NCI-H2227 treated with DMSO at 0.1 percent for 48 hours (cell line): Measurements from ENCODE around the gene SLFN5.
"Not testable (repeated sequence)": the region's sequence is repeated elsewhere in the genome, so short reads cannot be mapped to it uniquely, and the experiment has no call there.

Source experiments
- DNase-seq: peaks from one replicate; lab custom pipeline; 2025; lab: John Stamatoyannopoulos, UW

Gene SLFN5

DNA sequence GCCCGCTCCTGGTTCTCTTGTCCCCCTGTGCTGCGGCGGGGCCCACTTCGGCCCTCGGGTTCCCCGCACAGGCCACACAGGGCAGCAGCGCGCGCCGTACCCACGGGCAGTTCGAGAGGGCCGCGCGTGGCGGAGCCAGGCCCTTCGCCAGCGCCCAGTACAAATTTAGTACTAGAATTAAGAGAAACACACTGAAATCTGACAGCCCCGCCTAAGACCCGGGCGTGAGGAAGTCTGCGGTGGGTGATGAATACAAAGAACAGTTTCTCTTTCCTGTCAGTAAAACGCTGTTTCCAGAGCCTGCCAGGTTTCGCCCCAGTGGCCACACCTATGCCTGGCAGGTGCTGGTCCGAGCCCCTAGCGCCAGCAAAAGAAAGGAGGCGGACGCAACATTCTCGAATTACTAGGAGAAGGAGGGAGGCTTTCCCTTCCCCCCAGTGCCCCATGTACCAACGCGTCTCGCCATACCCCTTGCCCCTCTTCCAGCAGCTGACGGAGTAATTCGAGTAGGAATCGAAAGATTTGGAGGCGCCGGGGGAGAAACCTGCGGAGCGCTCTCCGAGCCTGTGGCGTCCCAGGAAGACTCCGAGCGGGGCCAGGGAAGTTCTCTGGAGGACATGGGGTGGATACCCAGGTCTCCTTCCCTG is 591 bp upstream of the SLFN5 start:
- DNase-seq = peak; percentile 48

DNA sequence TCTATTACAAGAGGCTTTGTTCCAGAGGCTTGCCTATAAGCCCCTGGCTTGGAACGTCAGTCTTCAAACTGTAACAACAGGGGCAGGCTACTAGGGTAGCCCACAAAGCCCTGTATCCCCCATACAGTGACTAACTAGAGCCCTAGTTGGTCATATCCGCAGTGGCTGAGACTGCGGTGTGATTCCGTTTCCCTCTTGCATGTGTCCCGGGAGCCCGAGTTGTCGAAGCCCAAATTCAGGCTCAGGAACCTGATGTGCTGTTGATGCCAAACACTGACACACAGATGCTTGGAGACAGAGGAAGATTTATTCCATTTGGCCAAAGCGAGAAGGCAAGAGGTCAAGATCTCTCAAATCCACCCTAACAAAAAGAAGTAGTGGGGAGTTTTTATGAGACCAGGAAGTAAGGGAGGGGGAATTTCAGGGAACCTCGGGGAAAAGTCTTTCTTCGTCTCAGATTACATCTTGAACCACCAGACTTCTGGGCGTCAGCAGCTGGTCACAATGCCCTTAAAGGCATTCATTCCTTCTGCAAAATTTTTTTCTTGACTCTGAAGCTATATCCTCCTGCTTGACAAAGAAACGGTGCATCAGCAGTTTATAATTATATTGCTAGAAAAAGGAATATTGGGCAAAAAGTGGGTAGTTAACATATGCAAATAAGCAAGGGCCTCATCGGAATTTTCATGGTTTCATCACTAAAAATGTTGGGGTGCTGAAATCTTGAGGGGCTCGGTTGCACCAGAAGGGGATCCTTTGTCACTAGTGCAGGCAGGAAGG is 879 bp downstream of the SLFN5 start:
- no peak for DNase-seq

DNA sequence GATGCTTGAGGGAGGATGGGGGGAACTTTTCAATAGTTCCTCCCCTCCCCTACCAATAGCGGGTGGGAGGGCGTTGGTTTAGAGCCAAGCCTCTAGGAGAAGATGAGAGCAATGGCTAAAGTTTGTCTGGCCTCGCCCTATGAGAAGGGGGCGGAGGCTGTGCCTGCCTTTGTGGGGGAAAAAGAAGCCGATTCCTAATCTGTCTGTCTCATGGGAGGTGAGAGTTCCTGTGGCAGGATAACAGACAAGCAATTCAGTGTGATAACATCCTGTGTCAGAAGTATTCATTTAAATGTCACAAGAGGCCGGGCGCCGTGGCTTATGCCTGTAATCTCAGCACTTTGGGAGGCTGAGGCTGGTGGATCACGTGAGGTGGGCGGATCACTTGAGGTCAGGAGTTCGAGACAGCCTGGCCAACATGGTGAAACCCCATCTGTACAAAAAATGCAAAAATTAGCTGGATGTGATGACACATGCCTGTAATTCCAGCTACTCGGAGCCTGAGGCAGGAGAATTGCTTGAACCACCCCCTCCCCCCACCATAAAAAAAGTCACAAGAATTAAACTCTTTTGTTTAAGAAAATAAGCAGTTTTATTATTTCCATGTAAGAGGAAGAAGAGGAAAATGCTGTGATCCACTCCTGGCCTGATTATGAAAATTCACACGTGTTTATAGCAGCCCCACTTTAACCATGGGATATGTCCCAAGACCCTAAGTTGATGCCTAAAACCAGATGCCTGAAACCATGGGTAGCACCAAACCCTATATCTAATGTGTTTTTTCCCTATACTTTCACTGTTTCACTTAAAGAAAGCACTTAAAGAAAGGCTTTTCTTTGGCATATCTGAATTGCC is 1.7 kb downstream of the SLFN5 start:
- DNase-seq = peak; percentile 11

GRCh38 chr17:35245196-35245486 is 2.3 kb downstream of the SLFN5 start:
- DNase-seq = no peak

- DNase-seq = no peak
These were observed 9.8 kb downstream of the SLFN5 start for GRCh38 chr17:35252651-35253050.

- no peak for DNase-seq
These were observed 11.4 kb downstream of the SLFN5 start for GRCh38 chr17:35254107-35254773.

GRCh38 chr17:35255316-35255715 is 12.4 kb downstream of the SLFN5 start:
- DNase-seq = no peak

GRCh38 chr17:35256629-35257028 is 13.8 kb downstream of the SLFN5 start:
- no peak for DNase-seq

- peak; percentile 14 for DNase-seq
These were observed 14.4 kb downstream of the SLFN5 start for GRCh38 chr17:35257208-35257659.

GRCh38 chr17:35259001-35259400 is 16.1 kb downstream of the SLFN5 start:
- DNase-seq = no peak

- no peak for DNase-seq
These were observed 22.2 kb downstream of the SLFN5 start for GRCh38 chr17:35265071-35265470.

DNA sequence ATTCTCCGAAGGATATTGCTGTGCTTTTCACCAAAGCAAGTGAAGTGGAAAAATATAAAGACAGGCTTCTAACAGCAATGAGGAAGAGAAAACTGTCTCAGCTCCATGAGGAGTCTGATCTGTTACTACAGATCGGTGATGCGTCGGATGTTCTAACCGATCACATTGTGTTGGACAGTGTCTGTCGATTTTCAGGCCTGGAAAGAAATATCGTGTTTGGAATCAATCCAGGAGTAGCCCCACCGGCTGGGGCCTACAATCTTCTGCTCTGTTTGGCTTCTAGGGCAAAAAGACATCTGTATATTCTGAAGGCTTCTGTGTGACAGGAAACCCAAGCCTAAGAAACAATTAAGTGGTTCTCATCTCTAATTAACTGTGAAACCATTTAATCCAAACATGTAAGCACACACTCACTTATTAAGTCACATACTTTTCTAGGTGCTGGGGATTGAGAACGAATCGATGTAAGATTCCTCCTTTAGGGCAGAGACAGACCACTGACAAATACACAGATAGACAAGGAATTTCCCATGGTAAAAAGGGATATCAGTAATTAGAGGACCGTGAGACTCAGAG is 22.8 kb downstream of the SLFN5 start:
- no peak for DNase-seq

DNA sequence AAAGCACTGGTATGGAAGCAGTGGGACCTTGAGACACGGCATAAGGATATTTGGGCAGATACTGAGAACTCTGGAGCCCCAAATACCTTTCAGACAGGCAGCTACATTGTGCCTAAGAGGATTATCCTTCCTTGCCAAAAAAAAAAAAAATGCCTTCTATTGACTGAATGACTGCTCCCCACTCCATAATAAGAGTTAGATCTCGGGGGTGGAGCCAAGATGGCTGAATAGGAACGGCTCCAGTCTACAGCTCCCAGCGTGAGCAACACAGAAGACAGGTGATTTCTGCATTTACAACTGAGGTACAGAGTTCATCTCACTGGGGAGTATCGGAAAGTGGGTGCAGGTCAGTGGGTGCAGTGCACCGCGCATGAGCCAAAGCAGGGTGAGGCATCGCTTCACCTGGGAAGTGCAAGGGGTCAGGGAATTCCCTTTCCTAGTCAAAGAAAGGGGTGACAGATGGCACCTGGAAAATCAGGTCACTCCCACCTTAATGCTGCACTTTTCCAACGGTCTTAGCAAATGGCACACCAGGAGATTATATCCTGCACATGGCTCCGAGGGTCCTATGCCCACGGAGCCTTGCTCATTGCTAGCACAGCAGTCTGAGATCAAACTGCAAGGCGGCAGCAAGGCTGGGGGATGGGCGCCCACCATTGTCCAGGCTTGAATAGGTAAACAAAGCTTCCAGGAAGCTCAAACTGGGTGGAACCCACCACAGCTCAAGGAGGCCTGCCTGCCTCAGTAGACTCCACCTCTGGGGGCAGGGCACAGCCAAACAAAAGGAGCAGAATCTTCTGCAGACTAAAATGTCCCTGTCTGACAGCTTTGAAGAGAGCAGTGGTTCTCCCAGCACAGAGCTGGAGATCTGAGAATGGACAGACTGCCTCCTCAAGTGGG is 31.5 kb downstream of the SLFN5 start:
- DNase-seq = not testable (repeated sequence)

- not testable (repeated sequence) for DNase-seq
These were observed 35.6 kb downstream of the SLFN5 start for GRCh38 chr17:35278454-35278853.

DNA sequence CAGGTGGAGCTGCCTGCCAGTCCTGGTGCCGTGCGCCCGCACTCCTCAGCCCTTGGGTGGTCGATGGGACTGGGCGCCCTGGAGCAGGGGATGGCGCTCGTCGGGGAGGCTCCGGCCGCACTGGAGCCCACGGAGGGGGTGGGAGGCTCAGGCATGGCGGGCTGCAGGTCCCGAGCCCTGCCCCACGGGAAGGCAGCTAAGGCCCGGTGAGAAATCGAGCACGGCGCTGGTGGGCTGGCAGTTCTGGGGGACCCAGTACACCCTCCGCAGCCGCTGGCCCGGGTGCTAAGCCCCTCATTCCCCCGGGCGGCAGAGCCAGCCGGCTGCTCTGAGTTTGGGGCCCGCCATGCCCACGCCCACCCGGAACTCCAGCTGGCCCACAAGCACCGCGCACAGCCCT is 36.0 kb downstream of the SLFN5 start:
- DNase-seq = not testable (repeated sequence)

GRCh38 chr17:35283767-35284166 is 40.9 kb downstream of the SLFN5 start:
- no peak for DNase-seq

GRCh38 chr17:35284955-35285354 is 42.1 kb downstream of the SLFN5 start:
- no peak for DNase-seq

GRCh38 chr17:35286120-35286781 is 43.4 kb downstream of the SLFN5 start:
- DNase-seq = peak; percentile 2

- no peak for DNase-seq
These were observed 44.5 kb downstream of the SLFN5 start for GRCh38 chr17:35287286-35287811.

GRCh38 chr17:35289222-35289621 is 46.4 kb downstream of the SLFN5 start:
- DNase-seq = no peak
